ENCODE measurements around the gene SHISAL2A.

The SHISAL2A gene

DNA sequence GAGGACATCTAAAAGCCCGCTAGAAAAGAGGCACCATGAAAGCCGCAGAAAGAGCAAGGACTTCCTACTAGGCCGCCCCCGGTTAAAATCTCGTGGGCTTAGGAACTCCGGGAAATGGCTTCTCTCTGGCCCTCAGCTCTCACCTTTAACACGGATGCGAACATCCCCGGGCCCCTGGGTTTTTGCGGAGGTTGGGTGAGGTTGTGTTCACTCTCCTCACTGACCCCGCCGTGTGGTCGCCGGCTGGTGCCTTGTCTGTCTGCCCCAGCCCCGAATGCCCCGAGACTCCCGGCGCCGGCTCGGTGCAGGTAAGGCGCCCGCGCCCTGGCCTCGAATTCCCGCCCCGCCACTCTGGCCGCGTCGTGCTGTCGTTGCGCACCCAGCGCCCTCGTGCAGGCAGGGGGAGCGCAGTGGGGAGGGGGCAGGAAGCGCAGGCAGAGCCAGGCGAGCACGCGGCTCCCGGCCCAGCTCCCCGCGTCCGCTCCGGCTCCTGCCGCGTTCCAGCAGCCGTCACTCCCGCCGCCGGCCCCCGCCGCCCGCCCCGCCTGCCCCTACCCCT, at the start of gene SHISAL2A:
TSS of gene SHISAL2A (plus strand) at position 437 of the 559 bp plus-strand sequence. CDS start 326 bp downstream, outside the sequence.
- DNase-seq (ENCODE audit: low read depth in 2 of 2) = peak; percentile 34 to 36

DNA sequence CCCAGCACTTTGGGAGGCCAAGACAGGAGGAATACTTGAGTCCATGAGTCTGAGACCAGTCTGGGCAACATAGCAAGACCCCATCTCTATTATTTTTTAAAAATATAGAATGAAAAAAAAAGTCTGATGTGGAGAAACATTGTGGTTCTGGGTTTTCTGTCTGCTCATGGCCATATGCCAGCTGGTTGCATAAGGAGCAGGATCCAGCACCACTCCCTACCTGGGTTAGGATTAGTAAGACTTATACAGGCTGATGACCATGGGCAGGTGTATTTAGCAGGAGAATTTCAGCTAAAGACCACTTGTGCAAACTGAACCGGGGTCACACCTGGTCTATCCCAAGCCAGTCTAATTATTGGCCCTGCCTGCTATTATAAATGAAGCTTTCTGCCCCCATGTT, 47.5 kb upstream of the SHISAL2A start:
- DNase-seq (ENCODE audit: low read depth in 2 of 2) = no peak

DNA sequence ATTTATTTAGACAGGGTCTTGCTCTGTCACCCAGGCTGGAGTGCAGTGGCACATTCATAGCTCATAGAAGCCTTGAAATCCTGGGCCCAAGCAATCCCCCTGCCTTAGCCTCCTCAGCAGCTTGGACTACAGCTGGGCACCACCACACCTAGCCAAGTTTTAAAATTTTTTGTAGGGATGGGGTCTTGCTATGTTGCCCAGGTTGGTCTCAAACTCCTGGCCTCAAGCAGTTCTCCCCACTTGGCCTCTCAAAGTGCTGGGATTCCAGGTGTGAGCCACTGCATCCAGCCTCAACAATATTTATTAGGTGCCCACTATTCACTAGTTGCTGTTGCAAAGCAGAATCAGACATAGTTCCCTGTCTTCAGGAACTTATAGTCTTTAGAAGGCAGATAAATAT, 44.9 kb upstream of the SHISAL2A start:
- no peak for DNase-seq (ENCODE audit: low read depth in 2 of 2)

DNA sequence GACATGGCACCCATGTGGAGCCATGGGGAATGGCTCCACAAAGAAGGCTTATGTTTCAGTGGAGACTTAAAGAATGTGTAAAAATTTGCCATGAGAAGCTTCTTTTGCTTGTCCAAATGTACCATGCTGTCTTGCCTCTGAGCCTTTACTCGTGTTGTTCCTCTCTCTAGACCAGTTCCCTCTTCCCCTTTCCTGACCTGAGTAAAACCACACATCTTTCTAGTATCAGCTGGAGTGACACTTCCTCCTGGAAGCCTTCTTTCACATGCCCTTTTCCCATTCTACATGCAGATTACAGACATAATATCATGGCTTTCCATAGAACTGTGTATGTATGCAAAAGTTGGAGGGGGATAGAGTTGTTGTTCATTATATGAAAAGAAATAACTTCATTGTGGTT, 44.4 kb upstream of the SHISAL2A start:
- no peak for DNase-seq (ENCODE audit: low read depth in 2 of 2)

DNA sequence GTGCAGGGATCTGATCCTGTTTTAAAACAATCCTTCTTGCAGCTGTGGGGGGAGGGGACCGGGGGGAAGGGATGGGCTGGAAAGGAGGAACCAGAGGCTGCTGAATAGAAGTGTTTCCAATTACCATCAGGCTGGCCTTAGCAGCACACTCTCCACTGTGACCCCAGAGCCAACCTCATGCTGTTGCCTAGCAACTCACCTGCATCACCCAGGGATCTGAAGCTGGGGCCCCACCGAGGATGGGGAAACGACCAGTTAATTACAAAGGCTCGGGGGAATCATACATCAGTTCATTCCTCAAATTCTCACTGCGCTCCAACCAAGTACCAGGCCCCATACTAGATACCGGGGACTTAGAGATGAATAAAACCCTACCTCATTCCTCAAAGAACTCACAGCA, 42.7 kb upstream of the SHISAL2A start:
- DNase-seq (ENCODE audit: low read depth in 2 of 2) = no peak

DNA sequence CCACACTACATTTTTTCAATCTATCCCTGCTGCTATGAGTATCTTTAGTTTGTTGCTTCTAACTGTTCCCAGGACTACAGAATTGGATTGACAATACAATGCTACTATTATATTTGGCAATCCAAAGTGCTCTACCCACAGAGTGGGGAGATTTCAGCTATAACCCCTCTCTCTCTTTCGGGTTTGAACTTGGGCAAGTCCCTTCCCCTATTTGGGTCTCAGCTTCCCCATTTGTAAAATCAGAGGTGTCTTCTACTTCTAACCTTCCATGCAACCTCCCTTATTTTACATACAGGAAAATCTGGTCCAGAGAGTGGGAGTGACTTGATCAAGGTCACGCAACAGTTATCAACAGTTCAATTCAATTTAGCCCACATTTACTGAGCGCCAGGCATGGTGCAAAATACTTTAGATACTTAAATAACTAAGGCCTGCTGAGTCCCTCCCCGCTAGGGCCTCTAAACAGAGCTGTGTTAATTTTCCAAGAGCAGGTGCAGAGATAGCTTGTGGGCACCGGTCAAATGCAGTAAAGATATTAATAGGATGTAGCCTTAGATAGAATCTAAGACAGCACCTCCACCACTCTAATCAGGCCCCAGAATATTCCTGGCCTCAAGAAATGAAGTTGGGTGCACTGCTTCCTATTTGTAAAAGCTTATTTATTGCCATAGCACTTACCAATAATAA, 40.2 kb upstream of the SHISAL2A start:
- no peak for DNase-seq (ENCODE audit: low read depth in 2 of 2)

DNA sequence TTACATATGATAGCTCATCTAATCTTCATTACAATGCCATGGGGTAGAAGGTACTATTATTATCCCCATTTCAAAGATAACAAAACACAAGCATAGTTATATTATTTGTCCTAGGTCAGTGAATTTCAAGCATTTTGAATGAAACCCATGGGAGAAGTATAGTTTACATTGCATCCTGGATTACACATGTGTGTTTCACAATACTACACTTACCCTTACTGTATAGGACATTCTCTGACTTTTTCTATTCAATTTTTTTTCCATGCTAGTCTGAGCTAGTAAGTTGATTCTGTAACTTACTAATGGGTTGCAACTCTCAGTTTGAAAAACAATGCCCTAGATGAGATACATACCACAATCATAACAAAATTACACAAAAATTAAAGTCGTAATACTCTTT, 39.5 kb upstream of the SHISAL2A start:
- DNase-seq (ENCODE audit: low read depth in 2 of 2) = no peak

DNA sequence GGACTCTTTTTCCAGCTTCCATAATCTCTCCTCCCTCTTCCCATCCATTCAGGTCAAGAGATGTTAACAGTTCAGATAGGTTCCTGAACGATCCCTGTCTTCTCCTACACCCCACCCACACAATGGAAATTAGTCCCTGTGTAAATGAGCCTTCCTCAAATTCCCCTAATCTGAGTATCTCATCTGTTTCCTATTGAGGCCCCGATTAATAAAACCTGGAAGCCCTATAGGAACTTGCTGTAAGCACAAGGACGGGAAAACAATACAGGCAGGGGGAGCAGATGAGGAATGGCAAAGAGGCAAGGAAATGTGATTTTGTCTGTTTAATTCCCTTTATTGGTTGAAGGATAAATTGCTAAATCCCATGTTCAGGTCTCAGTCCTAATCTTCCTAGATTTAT, 37.9 kb upstream of the SHISAL2A start:
- DNase-seq (ENCODE audit: low read depth in 2 of 2) = no peak

DNA sequence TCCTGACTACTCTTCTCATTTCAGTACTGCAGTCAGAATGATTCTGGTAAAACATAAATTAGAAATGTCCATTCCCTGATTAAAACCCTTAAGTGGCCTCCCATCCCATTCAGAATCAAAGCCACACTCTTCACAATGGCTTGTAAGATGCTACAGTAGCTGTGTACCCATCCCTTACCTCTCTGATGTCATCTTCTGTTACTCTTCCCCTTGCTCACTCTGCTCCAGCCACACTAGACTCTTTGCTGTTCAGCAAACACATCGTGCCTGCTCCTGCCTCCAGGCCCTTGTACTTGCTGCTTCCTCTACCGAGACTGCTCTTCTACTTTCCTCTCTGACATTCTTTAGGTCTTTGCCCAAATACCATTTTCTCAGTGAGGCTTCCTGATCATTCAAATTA, 35.1 kb upstream of the SHISAL2A start:
- no peak for DNase-seq (ENCODE audit: low read depth in 2 of 2)

DNA sequence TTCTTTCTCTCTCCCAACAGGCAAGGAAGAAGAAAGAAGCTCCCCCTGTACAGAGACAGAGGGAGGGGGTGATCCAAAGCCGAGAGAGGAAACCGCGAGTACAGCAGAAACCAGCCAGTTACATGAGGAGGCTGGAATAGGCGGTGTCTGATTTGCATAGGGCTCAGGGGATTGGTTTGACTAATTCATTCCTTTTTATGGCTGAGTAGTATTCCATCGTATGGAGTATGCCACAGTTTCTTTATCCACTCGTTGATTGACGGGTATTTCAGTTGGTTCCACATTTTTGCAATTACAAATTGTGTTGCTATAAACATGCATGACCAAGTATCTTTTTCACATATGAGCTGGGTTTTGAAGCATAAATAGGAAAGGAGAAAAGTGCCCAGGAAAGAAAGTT, 34.2 kb upstream of the SHISAL2A start:
- DNase-seq (ENCODE audit: low read depth in 2 of 2) = no peak

DNA sequence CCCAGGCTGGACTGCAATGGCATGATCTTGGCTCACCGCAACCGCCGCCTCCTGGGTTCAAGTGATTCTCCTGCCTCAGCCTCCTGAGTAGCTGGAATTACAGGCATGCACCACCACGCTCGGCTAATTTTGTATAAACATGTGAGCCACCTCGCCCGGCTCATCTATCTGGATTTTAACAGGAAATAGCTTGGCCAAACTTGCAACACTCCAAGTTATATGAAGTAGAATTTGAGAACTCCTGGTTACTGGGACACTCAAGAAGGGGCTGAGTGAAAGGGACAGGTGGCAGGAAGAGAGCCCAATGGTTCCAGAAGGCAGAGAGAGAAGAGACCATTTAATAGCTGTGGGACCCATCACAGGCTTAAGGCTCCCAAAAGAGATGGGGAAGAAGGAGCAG, 33.7 kb upstream of the SHISAL2A start:
- no peak for DNase-seq (ENCODE audit: low read depth in 2 of 2)

DNA sequence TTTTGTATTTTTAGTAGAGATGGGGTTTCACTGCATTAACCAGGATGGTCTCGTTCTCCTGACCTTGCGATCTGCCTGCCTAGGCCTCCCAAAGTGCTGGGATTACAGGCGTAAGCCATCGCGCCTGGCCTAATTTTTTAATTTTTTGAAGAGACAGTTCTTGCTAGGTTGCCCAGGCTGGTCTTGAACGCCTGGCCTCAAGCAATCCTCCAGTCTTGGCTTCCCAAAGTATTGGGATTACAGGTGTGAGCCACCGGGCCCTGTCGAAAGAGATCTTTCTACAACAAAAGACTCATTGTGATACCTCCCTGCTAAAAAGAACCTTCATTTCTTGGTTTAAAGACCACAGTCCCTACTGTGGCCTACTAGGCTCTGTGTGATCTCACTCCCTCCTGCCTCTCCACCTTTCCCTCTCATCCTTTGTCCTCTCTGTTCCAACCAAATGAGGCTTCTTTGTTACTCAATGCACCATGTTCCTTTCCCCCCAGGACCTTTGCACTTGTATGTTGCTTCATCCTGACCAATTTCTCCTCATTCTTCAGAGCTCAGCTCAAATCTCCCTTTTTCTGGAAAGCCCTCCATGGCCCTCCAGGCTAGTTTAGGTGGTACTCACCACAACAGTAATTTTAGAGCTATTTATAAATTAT, 32.3 kb upstream of the SHISAL2A start:
- DNase-seq (ENCODE audit: low read depth in 2 of 2) = no peak

DNA sequence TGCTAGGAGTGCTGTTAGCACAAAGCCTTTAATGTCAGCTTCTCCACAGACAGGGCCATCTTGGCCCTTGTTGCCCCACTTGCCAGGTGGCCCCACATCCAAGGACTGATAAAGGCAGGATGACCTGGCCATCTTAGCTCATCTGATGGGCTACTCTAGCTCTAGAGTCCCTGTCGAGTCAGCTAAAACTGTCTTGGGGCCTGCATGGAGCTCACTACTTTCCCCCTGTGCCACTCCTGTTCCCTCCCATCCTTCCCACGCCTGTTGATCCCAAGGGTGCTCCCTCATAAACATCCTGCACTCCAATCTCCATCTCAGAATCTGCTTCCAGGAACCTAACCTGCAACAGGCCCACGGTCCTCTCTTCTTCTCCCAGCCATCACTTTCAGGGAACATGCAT, 31.4 kb upstream of the SHISAL2A start:
- DNase-seq (ENCODE audit: low read depth in 2 of 2) = no peak

DNA sequence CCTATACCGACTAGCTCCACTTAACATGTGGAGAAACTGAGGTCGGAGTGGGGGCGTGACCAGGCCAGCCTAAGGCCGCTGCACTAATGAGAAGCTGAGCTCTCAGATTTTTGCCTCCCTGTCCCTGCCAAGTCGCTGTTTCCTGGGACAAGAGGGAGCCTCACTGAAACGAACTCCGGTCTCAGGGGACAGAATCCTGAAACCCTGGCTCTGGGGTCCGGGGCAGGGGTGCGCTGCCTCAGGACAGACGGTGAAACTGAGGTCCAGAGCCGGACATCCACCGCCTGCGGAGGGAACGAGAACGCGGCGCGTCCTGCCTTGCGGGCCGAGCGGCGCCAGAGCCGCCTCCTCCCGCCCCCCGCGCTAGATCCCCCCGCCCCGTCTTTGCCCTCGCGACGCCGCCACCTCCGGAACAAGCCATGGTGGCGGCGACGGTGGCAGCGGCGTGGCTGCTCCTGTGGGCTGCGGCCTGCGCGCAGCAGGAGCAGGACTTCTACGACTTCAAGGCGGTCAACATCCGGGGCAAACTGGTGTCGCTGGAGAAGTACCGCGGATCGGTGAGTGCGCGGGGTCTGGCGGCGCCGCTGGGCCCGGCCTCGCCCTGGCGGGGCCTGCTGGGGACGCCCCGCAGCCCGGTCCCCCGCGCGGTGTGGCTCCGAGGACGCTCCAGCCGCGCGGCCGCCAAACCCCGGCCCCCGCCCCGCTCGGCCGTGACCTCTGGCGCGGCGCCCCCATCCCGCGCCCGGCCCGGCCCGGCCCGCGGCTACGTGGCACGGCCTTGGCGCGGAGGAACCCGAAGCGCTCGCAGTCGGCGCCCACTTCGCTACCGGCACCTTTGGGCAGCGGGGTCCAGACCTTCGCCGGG, 30.7 kb upstream of the SHISAL2A start, which contains the start of gene GPX7:
TSS of gene GPX7 (plus strand) at position 381 of the 865 bp plus-strand sequence. CDS start at position 420, 39 bp downstream.
- peak; percentile 22 for DNase-seq (ENCODE audit: low read depth in 2 of 2)

DNA sequence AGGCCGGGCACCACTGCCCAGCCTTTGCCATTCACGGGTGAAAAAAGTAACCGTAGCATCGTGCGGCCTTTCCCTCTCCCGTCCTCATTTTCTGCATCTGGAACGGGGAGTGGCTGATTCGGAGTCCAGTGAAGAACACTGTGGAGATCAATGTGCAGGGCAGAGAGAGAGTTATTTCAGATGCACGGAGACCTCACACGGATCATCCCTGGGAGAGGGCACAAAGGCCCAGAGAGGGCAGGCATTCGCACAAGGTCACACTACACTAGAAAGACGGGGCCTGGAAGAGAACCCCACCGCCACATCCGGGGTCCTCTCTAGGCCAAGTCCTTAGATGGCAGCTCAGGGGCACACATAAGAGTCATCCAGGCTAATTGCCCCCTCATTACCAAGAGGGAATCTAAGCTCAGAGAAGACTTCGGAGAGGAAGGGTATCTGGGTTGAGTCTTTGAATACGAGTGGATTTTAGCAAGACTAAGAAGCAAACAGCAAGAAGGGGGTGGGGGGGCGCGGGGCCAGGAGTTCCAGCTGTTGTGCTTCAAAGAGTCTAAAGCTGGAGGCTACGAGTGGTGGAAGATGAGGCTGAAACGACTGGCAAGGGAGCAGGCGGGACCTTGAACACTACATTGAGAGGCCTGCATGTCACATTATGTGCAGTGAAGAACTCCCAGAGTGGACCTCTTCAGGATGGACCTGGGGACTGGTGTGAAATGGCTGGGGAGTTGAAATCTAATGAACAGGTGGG, 29.9 kb upstream of the SHISAL2A start:
- DNase-seq (ENCODE audit: low read depth in 2 of 2) = no peak

DNA sequence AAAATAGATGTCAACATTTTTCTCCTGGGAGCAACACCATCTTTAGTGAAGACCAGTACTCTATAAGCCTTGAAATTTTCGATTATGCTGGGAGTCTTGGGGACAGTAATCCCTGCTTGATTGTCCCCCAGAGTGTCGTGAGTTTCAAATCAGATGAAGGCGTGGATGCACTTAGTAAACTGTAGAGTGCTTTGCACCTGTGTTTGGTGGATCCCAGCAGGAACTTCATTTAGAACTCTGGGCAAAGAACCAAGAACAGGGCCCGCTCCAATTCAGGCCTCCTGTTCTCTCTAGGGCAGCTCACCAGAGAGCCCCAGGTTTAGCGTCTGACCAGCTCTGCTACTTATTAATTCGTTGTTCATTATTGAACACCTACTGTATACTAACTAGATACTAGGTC, 29.3 kb upstream of the SHISAL2A start:
- DNase-seq (ENCODE audit: low read depth in 2 of 2) = no peak

DNA sequence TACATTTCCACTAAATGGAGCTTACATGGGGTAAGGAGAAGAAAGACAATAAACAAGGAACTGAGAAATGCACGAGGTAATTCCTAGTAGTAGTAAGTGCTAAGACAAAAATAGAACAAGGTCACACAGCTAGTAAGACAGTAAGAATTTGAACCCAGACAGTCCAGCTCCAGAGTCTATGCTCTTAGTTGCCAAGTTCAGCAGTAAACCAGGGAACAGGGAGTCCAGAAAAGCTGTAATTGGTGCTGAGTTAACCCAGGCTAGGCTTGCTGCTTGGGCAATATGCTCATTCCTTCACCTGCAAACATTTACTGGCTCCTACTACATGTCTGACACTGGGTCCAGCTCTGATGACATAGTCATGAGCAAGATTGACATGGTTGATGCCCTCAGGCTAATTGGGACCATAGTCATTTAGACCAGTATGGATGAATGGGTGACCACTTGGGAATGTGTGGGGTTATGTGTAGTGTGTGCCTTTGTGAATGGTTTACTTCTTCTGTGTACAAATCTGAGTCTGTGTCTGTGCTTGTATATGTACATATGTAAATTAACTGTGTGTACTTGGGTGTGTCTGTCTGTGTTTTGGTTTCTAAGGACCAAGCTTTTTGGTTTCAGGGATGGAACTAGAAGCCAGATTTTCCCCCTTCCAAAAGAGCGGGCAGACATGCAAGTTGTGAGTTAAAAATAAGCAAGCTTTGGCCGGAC, 28.8 kb upstream of the SHISAL2A start:
- no peak for DNase-seq (ENCODE audit: low read depth in 2 of 2)

DNA sequence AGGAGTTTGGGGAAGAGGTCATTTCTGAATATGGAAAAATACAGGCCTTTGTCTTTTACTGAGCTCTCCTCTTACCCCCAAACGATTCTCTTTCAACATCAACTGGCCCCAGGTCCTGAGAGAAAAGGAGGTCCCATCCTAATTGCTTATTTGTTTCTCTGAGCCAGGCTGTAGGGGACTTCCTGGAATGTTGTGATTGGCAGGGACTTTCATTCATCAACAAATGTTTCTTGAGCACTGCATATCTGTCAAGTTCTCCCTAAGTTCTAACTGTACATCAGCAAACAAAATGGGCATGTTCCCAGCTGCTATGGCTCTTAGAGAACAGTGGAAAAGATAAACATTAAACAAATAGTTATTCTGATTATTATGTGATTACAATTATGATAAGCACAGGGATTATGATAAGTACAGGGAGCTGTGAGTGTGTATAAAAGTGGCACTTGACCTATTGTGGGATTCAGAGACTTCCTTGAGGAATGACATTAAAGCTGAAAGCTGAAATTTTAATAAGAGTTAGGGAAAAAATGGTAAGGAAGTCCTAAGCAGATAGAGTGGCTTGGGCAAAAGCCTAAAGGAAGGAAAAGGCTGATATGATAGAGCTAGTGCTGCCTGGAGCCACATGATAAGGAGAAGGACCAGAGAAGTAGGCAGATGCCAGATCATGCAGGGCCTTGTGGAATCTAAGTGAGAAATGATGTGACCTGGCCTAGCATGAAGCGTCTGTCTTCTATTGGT, 19.2 kb upstream of the SHISAL2A start:
- no peak for DNase-seq (ENCODE audit: low read depth in 2 of 2)

DNA sequence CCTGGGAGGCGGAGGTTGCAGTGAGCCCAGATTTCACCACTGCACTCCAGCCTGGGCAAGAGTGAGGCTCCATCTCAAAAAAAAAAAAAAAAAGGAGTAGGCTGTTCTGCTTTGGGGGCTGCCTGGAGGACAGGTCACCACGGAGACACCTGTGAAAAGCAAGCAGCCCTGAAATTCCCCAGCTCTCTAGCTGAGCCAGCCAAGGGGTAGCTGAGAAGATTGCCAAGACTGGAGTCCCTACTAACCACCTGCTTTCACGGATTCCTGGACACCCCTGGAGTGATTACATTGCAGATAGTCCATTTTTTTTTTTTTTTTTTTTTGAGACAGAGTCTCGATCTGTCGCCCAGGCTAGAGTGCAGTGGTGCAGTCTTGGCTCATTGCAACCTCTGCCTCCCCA, 18.3 kb upstream of the SHISAL2A start:
- no peak for DNase-seq (ENCODE audit: low read depth in 2 of 2)

DNA sequence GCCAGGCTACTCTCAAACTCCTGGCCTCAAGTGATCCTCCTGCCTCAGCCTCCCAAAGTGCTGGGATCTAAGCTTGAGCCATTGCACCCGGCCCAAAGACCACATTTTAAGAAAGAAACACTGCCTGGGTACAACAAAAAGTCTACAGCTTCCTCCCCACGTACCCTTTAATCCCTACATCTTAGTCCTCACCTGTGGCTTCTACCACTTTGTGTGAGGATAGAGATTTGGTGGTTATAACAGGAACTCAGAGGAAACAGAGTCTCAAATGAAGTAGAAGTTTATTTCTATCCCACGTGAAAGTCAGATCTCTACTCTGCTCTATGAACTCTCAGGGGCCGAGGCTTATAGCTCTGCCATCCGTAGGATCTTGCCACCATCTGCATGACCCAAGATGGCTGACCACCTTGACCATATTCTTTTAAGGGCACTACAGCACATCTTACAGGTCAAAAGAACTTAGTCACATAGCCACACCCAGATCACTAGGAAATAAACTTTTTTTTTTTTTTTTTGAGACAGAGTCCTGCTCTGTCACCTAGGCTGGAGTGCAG, 17.4 kb upstream of the SHISAL2A start:
- DNase-seq (ENCODE audit: low read depth in 2 of 2) = no peak
